Endodermal cell (in vitro differentiated cells): ENCODE results near the gene MYBPC2. TPM values are rescaled to one million over a fixed set of nuclear protein-coding genes. Genes with fewer than 3 reads are reported as not detected.

ENCODE experiments used
- DNase-seq: peaks from one replicate; pipeline ENCODE4 v3.0.0-alpha.2; 2017
- H3K27ac ChIP-seq: 2 replicates; pipeline ENCODE4 v1.5.1; 2013; ENCODE audit warnings: mild to moderate bottlenecking, low read depth, low read length, moderate library complexity
- H3K27me3 ChIP-seq: 2 replicates; pipeline ENCODE4 v1.6.1; 2013; ENCODE audit warnings: mild to moderate bottlenecking, low read length, moderate library complexity; ENCODE audit not compliant: insufficient read depth, control insufficient read depth, poor library complexity, severe bottlenecking
- H3K36me3 ChIP-seq: 2 replicates; pipeline ENCODE4 v1.7.0; 2013; ENCODE audit warnings: mild to moderate bottlenecking, low read length, moderate library complexity; ENCODE audit not compliant: control insufficient read depth, insufficient read depth
- H3K4me1 ChIP-seq: one replicate; pipeline ENCODE4 v1.7.0; 2013; ENCODE audit warnings: low read length; ENCODE audit not compliant: control insufficient read depth, insufficient read depth
- H3K4me3 ChIP-seq: 2 replicates; pipeline ENCODE4 v1.5.1; 2013; ENCODE audit warnings: mild to moderate bottlenecking, low read length, moderate library complexity
- H3K9ac ChIP-seq: 2 replicates; pipeline ENCODE4 v1.6.1; 2013; ENCODE audit warnings: mild to moderate bottlenecking, low read length, moderate library complexity; ENCODE audit not compliant: poor library complexity, severe bottlenecking; ENCODE audit errors: extremely low read depth
- H3K9me3 ChIP-seq: 2 replicates; pipeline ENCODE4 v1.6.1; 2013; ENCODE audit warnings: mild to moderate bottlenecking, low read length, moderate library complexity; ENCODE audit not compliant: control insufficient read depth
- H3K27ac Mint-ChIP-seq: 2 replicates; pipeline ENCODE4 v1.8.0; 2020; ENCODE audit warnings: mixed read lengths
- H3K27me3 Mint-ChIP-seq: 2 replicates; pipeline ENCODE4 v1.8.0; 2021; ENCODE audit warnings: mild to moderate bottlenecking, mixed read lengths; ENCODE audit not compliant: insufficient read depth
- H3K36me3 Mint-ChIP-seq: 2 replicates; pipeline ENCODE4 v1.8.0; 2020; ENCODE audit warnings: low read depth, mixed read lengths
- H3K4me1 Mint-ChIP-seq: 2 replicates; pipeline ENCODE4 v1.8.0; 2020; ENCODE audit warnings: mixed read lengths
- H3K4me3 Mint-ChIP-seq: 2 replicates; pipeline ENCODE4 v1.8.0; 2020; ENCODE audit warnings: mild to moderate bottlenecking, moderate library complexity, mixed read lengths
- H3K9me3 Mint-ChIP-seq: 2 replicates; pipeline ENCODE4 v1.8.0; 2020; ENCODE audit warnings: mild to moderate bottlenecking, mixed read lengths
- CTCF ChIP-seq: fragments of 200-600 bp; sonication (generic); conservative IDR thresholded peaks from 2 replicates; pipeline ENCODE4 v1.5.0; 2021; ENCODE audit warnings: antibody characterized with exemption, mild to moderate bottlenecking
- WGBS, 2 experiments: methylation state at CpG; one replicate each; pipeline versions ENCODE4 v1.1.5 to v1.1.7; 2013; ENCODE audit warnings: missing lambda C conversion rate in 2 of 2, mixed read lengths in 1 of 2; ENCODE audit not compliant: insufficient coverage in 1 of 2, insufficient read length in 1 of 2; 5-methylcytosine and 5-hydroxymethylcytosine counted together
- total RNA-seq, 2 donors: library from RNA; stranded (reverse); fragmentation: NEBNext Ultra II Directional in 1 of 2; extraction: Animal tissue kit (Norgen Biotek cat#: 25700) in 1 of 2; gene quantifications; 2 replicates in 1 of 2; 3 replicates in 1 of 2; pipeline ENCODE4 v1.2.1, GENCODE V29; 2021

Gene MYBPC2
- total RNA-seq, 2 donors from 2014 or later: 1.9 to 2.3 TPM

GRCh38 chr19:50383852-50384684 lies 48.6 kb upstream of the MYBPC2 start, which contains the start of gene POLD1:
Gene POLD1 (plus strand): TSS chr19:50384347. CDS start chr19:50398852, 14,505 bp downstream.
- Mint-ChIP-seq H3K4me1 (peaks cover 15% of the 10 kb centered on the region), H3K27me3 (no peaks in the 10 kb centered on the region), H3K4me3 (peak within 1 kb of the TSS; percentile 90), H3K36me3 (peaks cover 42% of the 10 kb centered on the region), H3K27ac (peak within 1 kb of the TSS; percentile 98), H3K9me3 (no peaks in the 10 kb centered on the region)
- Histone ChIP-seq H3K27me3 (no peaks in the 10 kb centered on the region), H3K27ac (peak within 1 kb of the TSS; percentile 82), H3K9ac (peak within 1 kb of the TSS; percentile 74), H3K9me3 (no peaks in the 10 kb centered on the region), H3K4me1 (no peaks in the 10 kb centered on the region), H3K36me3 (peaks cover 32% of the 10 kb centered on the region), H3K4me3 (peak within 1 kb of the TSS; percentile 97)
- WGBS, 2 experiments: 0 to 2% methylated on average over 15 to 78 of the region's 78 CpGs
- DNase-seq: peak; percentile 99
- TF ChIP-seq CTCF: no peak

GRCh38 chr19:50384685-50385535 lies 47.8 kb upstream of the MYBPC2 start:
- peaks cover 28% of the 10 kb centered on the region for H3K36me3 ChIP-seq
- no peak for TF ChIP-seq CTCF
- H3K9me3 ChIP-seq: no peaks in the 10 kb centered on the region
- no peaks in the 10 kb centered on the region for H3K9me3 Mint-ChIP-seq
- peaks cover 34% of the 10 kb centered on the region for H3K36me3 Mint-ChIP-seq
- H3K4me3 Mint-ChIP-seq: peak overlapping the region; percentile 90
- H3K4me1 Mint-ChIP-seq: peaks cover 15% of the 10 kb centered on the region
- peak overlapping the region; percentile 74 for H3K9ac ChIP-seq
- H3K27ac Mint-ChIP-seq: peak overlapping the region; percentile 98
- no peaks in the 10 kb centered on the region for H3K27me3 ChIP-seq
- no peak for DNase-seq
- 12 to 22% methylated on average over 20 to 26 of the region's 26 CpGs for WGBS, 2 experiments
- H3K4me3 ChIP-seq: peak overlapping the region; percentile 97
- H3K27me3 Mint-ChIP-seq: no peaks in the 10 kb centered on the region
- H3K4me1 ChIP-seq: no peaks in the 10 kb centered on the region
- peak overlapping the region; percentile 82 for H3K27ac ChIP-seq

- H3K27ac Mint-ChIP-seq: no peak overlapping the region
- WGBS, 2 experiments: 94% methylated on average over 11 to 21 of the region's 21 CpGs
- TF ChIP-seq CTCF: no peak
- Histone ChIP-seq H3K9me3 (peaks cover 7% of the 10 kb centered on the region), H3K36me3 (peaks cover 29% of the 10 kb centered on the region), H3K27ac (no peak overlapping the region), H3K27me3 (no peaks in the 10 kb centered on the region), H3K4me1 (no peaks in the 10 kb centered on the region), H3K4me3 (no peak overlapping the region), H3K9ac (no peak overlapping the region)
- no peak overlapping the region for H3K4me3 Mint-ChIP-seq
- H3K9me3 Mint-ChIP-seq: peaks cover 19% of the 10 kb centered on the region
- H3K4me1 Mint-ChIP-seq: peaks cover 15% of the 10 kb centered on the region
- DNase-seq: no peak
- peaks cover 40% of the 10 kb centered on the region for H3K36me3 Mint-ChIP-seq
- no peaks in the 10 kb centered on the region for H3K27me3 Mint-ChIP-seq
Observed at GRCh38 chr19:50387176-50387867, 45.4 kb upstream of the MYBPC2 start.
